Gastrocnemius medialis (tissue), 4 donors: ENCODE data around the gene CACNA1F. TPM values are rescaled to one million over a fixed set of nuclear protein-coding genes. Genes with fewer than 3 reads are reported as not detected.

ENCODE experiments used
- ATAC-seq, 2 donors: fragments of 150-250 bp; one replicate each; pipeline ENCODE4 v1.9.1; 2016
- DNase-seq, 2 donors: peaks; one replicate each; pipeline ENCODE4 v3.0.0-alpha.2; 2019
- H3K27ac ChIP-seq, 4 donors: fragments of 200-600 bp; sonication (generic); 1 replicate in 1 of 4; 2 replicates in 3 of 4; pipeline ENCODE4 v1.5.1; 2016 to 2018; ENCODE audit warnings: mild to moderate bottlenecking in 2 of 4, moderate library complexity in 1 of 4
- H3K27me3 ChIP-seq, 3 donors: fragments of 200-600 bp; sonication (generic) in 2 of 3; 1 replicate in 1 of 3; 2 replicates in 2 of 3; pipeline versions ENCODE4 v1.5.1 to v1.6.0; 2016 to 2019; ENCODE audit warnings: mild to moderate bottlenecking in 1 of 3, moderate library complexity in 1 of 3
- H3K36me3 ChIP-seq, 2 donors: fragments of 200-600 bp; sonication (generic) in 1 of 2; one replicate each; pipeline ENCODE4 v1.5.1; 2017 to 2018
- H3K4me1 ChIP-seq, 2 donors: fragments of 200-600 bp; sonication (generic) in 1 of 2; one replicate each; pipeline ENCODE4 v1.5.1; 2016 to 2017; ENCODE audit warnings: mild to moderate bottlenecking in 2 of 2
- H3K4me3 ChIP-seq, 4 donors: fragments of 200-600 bp; sonication (generic) in 3 of 4; 1 replicate in 1 of 4; 2 replicates in 3 of 4; pipeline ENCODE4 v1.5.1; 2016 to 2019; ENCODE audit warnings: mild to moderate bottlenecking in 2 of 4
- H3K9me3 ChIP-seq, 3 donors: fragments of 200-600 bp; sonication (generic) in 2 of 3; 1 replicate in 1 of 3; 2 replicates in 2 of 3; pipeline ENCODE4 v1.5.1; 2016 to 2019
- POLR2A ChIP-seq, 2 donors: fragments of 450-650 bp; IDR thresholded peaks; one replicate each; pipeline ENCODE4 v1.6.1; 2017; ENCODE audit warnings: antibody characterized with exemption in 2 of 2, mild to moderate bottlenecking in 2 of 2, moderate library complexity in 2 of 2
- in situ Hi-C, 4 donors: fragments of 200-750 bp; cut with MboI; loops; one replicate each; pipeline versions ENCODE4 v1.15.0 to v1.8.0; 2017; ENCODE audit warnings: low sequenced_read_pairs in 4 of 4
- intact Hi-C: fragments of 100-400 bp; cut with DNase I; formaldehyde crosslinking; loops from one replicate; pipeline ENCODE4 v1.15.1; 2023; ENCODE audit warnings: low total_unique reads
- total RNA-seq, 4 donors: library from RNA; depleted of rRNA; stranded (reverse); fragments of >200 nt; gene quantifications; one replicate each; pipeline versions ENCODE4 v1.1.0 to v1.2.3, GENCODE V29; 2016
- TF ChIP-seq, protein P1 (sequence below), 5 experiments: fragments of 450-650 bp in 3 of 5; fragments of 200-600 bp in 2 of 5; sonication (generic) in 2 of 5; IDR thresholded peaks in 4 of 5; conservative IDR thresholded peaks in 1 of 5; 1 replicate in 4 of 5; 2 replicates in 1 of 5; pipeline ENCODE4 v1.5.1; 2016 to 2019; ENCODE audit warnings: antibody characterized with exemption in 5 of 5, mild to moderate bottlenecking in 3 of 5, moderate library complexity in 3 of 5

The CACNA1F gene
- total RNA-seq, 4 donors from 2014 or later: not detected

DNA sequence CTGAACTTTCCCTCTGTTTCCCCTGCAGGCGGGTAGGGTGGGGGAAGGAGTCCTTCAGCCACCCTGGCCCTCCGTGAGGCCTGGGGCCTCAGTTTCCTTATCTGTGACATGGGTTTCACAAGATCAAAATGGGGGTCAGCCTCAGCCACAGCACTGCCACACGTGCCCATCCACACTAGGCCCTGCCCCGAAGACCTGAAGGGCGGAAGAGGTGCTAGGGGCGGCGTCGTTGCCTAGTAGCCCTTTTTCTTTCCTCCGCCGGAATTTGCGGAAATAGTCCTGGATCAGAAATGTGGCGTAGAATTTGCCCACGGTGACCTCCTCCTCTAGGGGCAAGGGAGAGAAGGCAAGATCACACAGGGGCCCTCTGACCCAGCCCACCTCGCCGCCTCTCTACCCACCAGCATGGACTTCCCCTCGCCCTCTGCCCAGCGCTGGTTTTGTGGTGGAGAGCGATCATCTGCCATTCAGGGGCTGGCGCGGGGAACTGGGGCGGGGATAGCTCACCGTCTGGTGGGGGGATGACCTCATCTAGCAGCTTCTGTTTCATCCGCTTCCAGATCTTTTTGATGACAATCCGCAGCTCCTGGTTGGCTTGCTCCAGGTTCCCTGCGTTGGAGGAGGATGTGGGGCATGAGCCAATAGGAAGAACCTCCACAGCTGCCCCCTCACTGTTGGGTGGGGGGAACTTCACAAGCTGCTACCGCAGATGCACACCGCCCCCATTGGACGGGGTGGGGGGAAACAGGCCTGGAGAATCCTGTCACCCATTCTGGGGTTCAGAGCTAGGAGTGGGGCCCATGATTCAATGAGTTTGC, 23.5 kb downstream of the CACNA1F start:
- H3K27ac ChIP-seq: no peak overlapping the region
- TF ChIP-seq, protein P1, sequence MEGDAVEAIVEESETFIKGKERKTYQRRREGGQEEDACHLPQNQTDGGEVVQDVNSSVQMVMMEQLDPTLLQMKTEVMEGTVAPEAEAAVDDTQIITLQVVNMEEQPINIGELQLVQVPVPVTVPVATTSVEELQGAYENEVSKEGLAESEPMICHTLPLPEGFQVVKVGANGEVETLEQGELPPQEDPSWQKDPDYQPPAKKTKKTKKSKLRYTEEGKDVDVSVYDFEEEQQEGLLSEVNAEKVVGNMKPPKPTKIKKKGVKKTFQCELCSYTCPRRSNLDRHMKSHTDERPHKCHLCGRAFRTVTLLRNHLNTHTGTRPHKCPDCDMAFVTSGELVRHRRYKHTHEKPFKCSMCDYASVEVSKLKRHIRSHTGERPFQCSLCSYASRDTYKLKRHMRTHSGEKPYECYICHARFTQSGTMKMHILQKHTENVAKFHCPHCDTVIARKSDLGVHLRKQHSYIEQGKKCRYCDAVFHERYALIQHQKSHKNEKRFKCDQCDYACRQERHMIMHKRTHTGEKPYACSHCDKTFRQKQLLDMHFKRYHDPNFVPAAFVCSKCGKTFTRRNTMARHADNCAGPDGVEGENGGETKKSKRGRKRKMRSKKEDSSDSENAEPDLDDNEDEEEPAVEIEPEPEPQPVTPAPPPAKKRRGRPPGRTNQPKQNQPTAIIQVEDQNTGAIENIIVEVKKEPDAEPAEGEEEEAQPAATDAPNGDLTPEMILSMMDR (IDR thresholded peaks at IDR 0.05 in 4 of 5, conservative IDR thresholded peaks at IDR 0.05 in 1 of 5): no peak
- TF ChIP-seq POLR2A (IDR thresholded peaks at IDR 0.05): no peak
- H3K4me3 ChIP-seq: no peak overlapping the region
- intact Hi-C loops (no loop called here), in situ Hi-C loops (no loop called here)
- no peak for DNase-seq
- H3K27me3 ChIP-seq: no peaks in the 10 kb centered on the region
- ATAC-seq: no peak
- H3K9me3 ChIP-seq: no peaks in the 10 kb centered on the region
- H3K36me3 ChIP-seq: no peaks in the 10 kb centered on the region
- H3K4me1 ChIP-seq: no peaks in the 10 kb centered on the region

GRCh38 chrX:49208399-49208798, 24.7 kb downstream of the CACNA1F start:
- intact Hi-C loops: no loop called here
- ATAC-seq: no peak
- no peak for TF ChIP-seq POLR2A (IDR thresholded peaks at IDR 0.05)
- TF ChIP-seq, protein P1 (IDR thresholded peaks at IDR 0.05 in 4 of 5, conservative IDR thresholded peaks at IDR 0.05 in 1 of 5): no peak

DNA sequence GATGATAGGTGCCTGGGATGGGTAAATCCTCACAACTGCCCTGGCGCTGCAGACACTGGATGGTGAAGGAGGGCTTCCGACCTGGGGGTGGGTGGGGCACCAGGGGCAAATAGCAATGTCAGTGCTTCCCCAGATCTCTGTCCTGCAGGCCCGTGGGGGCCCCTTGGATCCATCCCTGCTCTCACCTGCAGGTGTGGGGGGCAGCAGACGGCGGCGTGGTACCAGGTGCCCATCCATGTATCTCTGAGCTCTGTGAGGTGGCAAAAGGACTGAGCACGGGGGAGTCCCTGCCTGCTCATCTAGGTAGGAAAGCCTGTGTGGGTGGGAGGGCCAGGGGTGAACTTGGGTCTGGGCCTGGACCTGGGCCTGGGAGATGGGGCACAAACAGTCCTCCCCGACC, 26.6 kb downstream of the CACNA1F start:
- intact Hi-C loops: no loop called here

More at GRCh38 chrX:49208399-49208798, 24.7 kb downstream of the CACNA1F start:
- Histone ChIP-seq H3K9me3 (no peaks in the 10 kb centered on the region), H3K4me1 (no peaks in the 10 kb centered on the region), H3K27ac (no peak overlapping the region), H3K4me3 (no peak overlapping the region), H3K27me3 (no peaks in the 10 kb centered on the region), H3K36me3 (no peaks in the 10 kb centered on the region)
- in situ Hi-C loops: no loop called here
- DNase-seq: no peak

DNA sequence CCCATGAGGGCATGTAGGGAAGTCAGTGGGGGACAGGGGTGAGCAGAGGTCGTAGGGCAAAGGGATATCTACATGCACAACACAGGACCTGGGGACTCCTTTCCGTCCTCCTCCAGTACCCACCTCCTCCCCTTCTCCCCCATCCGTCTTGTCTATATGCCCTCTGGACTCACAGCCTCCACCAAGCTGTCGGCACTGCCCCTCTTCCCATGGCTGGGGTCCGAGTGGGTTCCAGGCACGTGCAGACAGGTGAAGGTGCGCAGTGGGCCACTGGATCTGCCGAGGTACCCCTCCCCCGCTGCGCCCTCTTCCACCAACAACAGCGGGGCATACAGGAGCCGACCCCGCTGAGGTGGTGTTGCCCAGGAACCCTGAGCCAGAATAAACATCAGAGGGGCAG, 27.7 kb downstream of the CACNA1F start:
- in situ Hi-C loops (no loop called here), intact Hi-C loops (no loop called here)
- Histone ChIP-seq H3K9me3 (no peaks in the 10 kb centered on the region), H3K4me3 (no peak overlapping the region), H3K4me1 (peaks cover 0 to 3% of the 10 kb centered on the region in 2 donors), H3K27ac (no peak overlapping the region), H3K36me3 (no peaks in the 10 kb centered on the region), H3K27me3 (no peaks in the 10 kb centered on the region)
- TF ChIP-seq POLR2A (IDR thresholded peaks at IDR 0.05): no peak
- TF ChIP-seq, protein P1 (IDR thresholded peaks at IDR 0.05 in 4 of 5, conservative IDR thresholded peaks at IDR 0.05 in 1 of 5): no peak
- ATAC-seq: no peak
- DNase-seq: no peak

More for the DNA sequence above, 26.6 kb downstream of the CACNA1F start:
- no peak for ATAC-seq
- no peaks in the 10 kb centered on the region for H3K4me1 ChIP-seq
- H3K9me3 ChIP-seq: no peaks in the 10 kb centered on the region
- no peak for DNase-seq
- H3K27ac ChIP-seq: no peak overlapping the region
- no peaks in the 10 kb centered on the region for H3K27me3 ChIP-seq
- TF ChIP-seq, protein P1 (IDR thresholded peaks at IDR 0.05 in 4 of 5, conservative IDR thresholded peaks at IDR 0.05 in 1 of 5): no peak
- TF ChIP-seq POLR2A (IDR thresholded peaks at IDR 0.05): no peak
- in situ Hi-C loops: no loop called here
- no peak overlapping the region for H3K4me3 ChIP-seq
- no peaks in the 10 kb centered on the region for H3K36me3 ChIP-seq
